8988T (cell line): Measurements from ENCODE around the gene MAP2K7.
"Not testable (repeated sequence)": the region's sequence is repeated elsewhere in the genome, so short reads cannot be mapped to it uniquely, and the experiment has no call there.

ENCODE experiments used
- DNase-seq: peaks from one replicate; pipeline ENCODE4 v3.0.0; 2011

MAP2K7 gene

DNA sequence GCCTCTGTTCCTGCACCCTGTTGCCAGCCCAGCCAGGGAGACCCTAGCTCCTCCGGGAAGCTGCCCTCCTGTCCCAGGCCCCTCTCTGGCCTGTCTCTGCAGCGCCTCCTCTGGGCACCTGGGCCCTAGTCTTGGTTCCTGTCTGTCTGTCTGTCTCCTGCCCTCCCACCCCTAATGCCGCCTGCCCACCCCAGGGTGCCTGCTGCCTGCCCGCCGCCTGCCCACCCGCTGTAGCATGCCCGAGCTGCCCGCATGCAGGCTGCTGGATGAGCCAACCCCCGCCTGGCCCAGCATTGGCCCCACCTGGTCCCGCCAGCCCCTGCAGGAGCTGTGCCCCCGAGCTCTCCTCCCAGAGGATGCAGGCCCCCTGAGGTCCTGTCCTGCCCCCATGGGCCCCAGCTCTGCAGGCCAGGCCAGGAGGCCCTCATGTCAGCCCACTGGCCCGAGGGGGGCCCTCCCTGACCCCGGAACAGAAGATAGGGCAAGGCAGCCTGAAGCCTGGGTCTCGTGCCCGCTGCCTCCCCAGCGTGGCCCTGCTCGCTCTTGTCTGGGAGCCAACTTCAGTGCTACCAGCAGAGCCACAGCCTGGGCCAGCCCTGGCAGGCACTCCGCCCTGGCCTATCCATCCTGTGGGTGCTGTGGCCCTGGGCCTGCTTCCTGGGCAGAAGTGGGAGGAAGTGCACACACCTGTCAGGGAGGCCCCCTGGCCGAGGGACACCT, 5.2 kb downstream of the MAP2K7 start:
- DNase-seq = no peak

DNA sequence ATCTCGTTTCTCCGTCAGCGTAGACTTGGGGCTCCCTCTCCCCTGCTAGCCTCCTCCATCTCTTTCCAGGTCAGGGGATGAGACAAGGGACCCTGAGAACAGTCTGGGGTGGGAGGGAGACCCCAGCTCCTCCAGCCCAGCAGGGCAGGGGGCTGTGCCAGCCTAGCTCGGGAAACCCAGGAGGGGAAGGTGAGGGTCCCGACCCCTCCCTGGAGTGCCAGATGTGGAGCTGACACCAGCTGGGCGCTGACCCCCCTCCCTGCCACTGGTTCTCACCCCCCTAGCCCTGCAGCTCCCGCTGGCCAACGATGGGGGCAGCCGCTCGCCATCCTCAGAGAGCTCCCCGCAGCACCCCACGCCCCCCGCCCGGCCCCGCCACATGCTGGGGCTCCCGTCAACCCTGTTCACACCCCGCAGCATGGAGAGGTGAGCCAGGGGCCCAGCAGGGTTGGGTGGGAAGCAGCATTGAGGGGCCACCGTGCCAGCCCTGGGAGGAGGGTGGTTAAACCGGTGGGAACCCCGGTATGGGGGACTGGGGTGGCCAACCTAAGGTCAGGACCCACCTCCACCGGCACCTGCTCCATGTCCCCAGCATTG, 5.9 kb downstream of the MAP2K7 start:
- DNase-seq = no peak

DNA sequence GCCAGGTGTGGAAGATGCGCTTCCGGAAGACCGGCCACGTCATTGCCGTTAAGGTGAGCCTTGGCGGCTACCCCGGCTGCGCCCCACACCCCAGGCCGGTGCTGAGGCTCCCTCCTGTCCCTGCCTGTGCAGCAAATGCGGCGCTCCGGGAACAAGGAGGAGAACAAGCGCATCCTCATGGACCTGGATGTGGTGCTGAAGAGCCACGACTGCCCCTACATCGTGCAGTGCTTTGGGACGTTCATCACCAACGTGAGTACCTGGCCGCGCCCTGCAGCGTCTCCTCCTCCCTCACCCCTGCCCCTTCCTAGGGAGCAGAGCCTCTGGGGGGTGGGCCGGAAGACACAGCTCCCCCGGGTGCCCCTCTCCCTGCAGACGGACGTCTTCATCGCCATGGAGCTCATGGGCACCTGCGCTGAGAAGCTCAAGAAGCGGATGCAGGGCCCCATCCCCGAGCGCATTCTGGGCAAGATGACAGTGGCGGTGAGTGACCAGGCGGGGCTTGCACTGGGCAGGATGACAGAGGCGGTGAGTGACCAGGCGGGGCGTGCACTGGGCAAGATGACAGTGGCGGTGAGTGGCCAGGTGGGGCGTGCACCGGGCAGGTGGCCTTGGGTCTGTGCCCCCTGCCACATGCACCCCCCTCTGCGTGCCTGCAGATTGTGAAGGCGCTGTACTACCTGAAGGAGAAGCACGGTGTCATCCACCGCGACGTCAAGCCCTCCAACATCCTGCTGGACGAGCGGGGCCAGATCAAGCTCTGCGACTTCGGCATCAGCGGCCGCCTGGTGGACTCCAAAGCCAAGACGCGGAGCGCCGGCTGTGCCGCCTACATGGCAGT, 6.9 kb downstream of the MAP2K7 start:
- DNase-seq = no peak

DNA sequence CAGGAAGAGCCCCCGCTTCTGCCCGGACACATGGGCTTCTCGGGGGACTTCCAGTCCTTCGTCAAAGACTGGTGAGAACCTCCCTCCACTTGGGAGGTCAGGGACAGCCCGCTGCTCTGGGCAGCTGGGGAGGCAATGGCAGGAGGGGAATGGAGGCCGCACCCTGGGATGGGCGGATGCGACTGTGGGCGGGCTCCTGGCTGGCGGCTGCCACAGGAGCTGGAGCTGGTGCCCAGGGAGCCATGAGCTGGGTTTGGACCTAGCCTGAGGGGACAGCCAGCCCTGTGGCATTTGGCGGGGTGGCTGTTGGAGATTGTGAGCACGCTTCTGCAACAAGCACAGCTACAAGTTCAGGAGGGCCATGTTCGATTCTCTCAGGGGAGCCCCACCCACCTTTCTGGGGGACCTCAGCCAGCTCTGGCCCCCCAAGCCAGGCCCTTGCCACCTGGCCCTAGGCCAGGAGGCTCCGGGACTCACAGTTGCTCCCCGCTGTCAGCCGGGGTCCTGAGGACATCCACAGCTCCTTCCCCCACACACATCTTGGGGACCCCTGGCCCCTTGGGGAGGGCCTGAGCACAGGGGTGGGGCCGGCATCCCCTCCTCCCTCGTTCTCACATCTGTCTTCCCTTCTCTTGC, 7.9 kb downstream of the MAP2K7 start:
- DNase-seq = no peak

DNA sequence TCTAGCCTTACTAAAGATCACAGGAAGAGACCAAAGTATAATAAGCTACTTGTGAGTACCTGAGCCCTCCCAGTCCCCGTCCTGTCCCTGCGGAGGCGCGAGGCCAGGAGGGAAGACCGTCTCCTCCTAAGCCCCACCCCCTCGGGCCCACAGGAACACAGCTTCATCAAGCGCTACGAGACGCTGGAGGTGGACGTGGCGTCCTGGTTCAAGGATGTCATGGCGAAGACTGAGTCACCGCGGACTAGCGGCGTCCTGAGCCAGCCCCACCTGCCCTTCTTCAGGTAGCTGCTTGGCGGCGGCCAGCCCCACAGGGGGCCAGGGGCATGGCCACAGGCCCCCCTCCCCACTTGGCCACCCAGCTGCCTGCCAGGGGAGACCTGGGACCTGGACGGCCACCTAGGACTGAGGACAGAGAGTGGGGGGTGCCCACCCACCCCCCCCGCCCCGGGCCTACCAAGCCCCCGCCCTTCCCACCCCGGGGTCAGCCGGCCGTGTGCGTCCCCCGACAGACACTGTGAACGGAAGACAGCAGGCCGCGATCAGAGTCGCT, 8.5 kb downstream of the MAP2K7 start:
- no peak for DNase-seq

DNA sequence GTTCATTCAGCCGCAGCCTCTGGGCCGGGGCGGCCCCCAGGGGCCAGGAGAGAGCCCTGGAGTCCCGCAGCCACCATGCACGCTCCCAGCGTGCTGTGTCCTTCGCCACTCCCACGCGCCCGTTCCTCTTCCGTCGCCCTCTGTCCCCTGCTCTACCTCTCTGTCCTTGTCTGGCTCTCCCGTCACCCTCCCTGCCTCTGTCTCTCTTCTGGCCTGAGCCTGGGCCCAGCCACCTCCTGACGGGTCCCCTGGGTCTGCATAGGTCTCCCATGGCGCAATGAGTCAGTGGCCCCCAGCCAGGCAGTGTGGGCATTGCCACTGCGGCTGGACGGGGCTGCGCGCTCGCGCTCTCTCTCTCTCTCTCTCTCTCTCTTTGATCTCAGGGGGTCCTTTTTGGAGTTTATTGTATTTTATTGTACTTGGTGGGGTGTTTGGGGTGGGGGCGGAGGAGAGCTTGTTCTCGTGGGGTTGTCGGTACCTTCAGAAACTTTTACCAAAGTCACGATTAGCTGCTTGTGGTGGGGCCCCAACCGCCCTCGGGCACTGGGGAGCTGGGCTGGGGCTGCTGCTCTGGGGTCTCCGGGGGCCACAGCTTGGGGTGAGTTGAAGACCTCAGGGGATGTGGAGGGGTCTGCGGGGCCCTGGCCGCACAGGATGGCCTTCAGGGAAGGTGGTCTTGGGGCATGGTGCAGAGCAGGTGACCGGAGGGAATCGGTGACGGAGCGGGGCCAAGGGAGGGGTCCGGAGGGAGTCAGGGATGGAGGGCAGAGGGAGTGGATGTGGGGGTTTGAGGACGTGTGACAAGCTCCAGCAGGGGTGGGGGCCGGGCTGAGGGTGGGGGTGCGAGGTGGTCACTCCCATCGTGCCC, 9.3 kb downstream of the MAP2K7 start:
- no peak for DNase-seq

DNA sequence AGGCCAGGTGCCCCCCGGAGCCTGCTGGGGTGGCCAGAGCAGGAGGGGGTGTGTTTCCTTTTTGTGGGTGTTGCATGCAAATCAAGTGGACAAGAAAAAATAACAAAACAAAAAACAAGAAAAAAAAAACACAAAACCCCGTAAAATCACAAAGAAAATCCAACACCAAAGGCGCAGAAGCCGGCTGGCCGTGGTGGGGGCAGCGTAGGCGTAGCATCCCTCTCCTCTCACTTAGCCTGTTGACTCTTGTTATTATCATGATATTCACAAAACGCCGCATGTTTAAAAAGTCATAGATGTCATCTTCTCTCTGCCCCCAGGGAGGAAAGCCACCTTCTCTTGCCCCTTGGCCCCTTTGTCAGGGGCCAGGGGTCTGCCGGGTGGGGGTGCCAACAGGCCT, 10.0 kb downstream of the MAP2K7 start:
- DNase-seq = no peak

DNA sequence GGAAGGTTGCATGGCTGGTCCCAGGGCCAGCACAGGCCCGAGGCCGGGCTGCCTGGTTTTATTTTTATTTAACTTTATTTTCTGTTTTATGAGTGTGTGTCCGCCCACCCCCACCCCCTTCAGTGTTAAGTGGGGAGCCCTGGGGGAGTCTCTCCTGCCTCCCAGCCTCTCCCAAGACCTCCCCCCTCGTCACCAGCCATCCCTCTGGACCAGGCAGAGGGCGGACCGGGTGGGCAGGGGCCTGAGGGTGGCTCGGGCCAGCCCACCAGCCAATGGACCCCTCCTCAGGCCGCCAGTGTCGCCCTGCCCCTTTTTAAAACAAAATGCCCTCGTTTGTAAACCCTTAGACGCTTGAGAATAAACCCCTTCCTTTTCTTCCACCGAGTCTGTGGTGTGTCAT, 10.4 kb downstream of the MAP2K7 start:
- no peak for DNase-seq

DNA sequence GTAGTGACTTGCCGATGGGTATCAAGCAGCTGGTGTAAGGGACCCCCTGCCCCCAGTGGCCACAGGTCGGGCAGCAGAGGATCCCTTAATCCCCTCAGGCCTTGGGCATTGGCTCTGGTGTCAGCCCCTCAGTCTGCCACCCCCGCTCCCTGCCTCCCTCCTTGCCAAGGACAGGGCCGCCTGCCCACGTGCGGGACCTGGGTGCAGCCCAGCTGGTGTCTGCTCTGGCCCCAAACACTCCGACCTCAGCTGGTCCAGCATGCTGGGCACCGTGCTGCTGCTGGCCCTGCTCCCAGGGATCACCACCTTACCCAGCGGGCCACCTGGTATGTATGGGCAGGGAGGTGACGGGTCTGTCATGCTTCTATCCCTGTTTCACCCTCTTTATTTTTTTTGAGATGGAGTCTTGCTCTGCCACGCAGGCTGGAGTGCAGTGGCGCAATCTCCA, 10.9 kb downstream of the MAP2K7 start, which contains the start of gene TGFBR3L:
TGFBR3L (plus strand) TSS at position 233 of the 448 bp plus-strand sequence.
- no peak for DNase-seq

DNA sequence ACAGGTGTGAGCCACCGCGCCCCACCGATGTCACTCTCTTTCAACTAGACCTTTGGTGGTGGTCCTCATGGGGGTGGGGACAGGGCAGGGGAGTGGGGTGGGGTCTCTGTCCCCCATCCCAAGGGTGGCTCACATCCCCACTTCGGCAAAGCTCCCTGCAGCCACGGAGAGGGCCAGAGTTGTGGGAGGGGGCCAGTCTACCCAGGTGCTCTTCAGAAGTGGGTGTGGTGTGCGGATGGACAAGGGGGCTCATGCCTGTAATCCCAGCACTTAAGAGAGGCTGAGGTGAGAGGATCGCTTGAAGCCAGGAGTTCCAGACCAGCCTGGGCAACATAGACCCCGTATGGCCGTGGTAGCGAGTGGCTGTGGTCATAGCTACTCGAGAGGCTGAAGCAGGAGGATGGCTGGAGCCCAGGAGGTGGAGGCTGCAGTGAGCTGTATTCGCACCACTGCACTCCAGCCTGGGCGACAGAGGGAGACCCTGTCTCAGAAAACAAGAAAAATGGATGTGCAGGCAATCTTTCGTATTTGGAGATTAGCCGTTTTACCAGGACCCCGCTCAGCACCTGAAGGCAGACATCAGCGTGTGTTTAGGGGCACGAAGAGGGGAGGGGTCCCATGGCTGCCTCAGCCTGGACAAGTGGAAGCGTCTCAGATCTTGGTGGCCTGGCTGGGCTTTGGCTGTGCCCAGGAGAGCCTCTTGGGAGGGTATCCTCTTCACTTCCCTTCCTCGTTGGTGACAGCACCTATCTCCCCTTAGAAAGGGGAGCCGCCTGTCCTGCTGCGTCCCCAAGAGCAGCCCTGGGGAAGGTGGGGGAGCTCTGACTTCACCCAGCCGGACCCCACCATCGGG, 11.8 kb downstream of the MAP2K7 start:
- DNase-seq = no peak

DNA sequence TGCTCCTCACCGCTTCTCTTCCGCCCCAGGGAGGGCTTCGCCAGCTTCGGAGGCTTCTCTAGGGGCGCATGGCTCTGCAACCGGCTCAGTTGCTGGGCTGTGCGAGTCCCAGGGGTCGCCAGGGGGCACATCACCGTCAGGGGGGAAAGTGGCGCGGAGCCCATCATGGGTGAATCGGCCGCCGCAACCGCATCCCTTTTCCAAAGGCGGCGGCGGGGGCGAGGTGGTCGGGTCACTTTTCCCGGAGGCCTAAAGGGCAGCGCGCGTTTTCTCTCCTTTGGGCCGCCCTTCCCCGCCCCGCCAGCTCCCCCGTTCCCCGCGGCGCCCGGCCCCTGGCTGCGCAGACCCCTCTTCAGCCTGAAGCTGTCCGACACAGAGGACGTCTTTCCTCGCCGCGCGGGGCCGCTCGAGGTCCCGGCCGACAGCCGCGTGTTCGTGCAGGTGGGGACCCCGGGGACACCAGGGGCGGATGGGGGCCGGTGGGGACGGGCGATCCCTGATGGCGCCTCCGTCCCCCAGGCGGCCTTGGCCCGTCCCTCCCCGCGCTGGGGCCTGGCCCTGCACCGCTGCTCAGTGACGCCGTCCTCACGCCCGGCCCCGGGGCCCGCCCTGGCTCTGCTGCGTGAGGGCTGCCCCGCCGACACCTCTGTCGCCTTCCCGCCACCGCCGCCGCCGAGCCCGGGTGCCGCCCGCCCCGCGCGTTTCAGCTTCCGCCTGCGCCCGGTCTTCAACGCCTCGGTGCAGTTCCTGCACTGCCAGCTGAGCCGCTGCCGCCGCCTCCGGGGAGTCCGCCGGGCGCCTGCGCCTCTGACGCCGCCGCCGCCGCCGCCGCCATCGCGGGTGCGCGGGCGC, 12.7 kb downstream of the MAP2K7 start:
- peak; percentile 54 for DNase-seq

DNA sequence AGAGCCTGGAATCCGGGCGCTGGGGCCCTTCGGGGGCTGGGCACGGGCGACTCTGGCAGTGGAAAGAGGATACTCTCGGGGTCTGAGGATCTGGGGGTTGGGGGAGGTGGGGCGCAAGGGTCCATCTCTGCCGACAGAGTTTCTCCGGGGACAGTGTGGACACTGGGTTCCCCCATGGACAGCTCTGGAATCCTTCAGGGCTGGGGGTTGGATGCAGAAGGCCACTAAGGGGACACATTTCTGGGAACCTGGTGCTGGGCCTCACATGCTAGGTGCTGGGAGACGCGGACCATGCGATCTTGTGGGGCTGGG, 13.2 kb downstream of the MAP2K7 start:
- no peak for DNase-seq

DNA sequence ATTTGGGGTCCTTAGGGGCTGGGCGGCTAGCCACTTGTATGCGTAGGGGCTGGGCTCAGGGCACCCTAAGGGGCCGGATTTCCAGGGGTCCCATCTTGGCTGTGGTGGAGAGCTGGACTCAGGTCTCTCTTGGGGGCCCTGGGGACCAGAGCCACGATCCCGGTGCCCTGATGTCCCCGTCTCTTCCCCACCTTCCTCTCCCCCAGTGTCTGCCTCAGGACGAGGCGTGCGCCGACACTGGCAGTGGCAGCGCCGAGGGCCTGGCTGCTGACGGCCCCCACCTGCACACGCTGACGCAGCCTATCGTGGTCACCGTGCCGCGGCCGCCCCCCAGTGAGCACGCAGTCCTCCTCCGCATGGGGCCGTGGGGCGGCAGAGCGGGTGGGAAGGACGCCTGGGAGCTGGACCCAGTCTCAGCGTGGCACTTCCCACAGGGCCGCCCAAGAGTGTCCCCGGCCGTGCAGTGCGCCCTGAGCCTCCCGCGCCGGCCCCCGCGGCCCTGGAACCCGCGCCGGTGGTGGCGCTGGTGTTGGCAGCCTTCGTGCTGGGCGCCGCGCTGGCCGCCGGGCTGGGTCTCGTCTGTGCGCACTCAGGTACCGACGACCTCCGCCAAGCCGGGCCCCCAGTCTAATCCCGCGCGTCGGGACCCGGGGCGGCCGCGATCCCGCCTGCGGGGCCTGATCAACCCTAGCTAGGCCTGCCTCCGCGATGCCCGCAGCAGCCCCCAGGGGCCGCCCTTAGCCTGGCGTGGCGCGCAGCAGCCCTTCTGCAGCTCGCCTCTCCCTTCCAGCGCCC, 13.8 kb downstream of the MAP2K7 start:
- no peak for DNase-seq

DNA sequence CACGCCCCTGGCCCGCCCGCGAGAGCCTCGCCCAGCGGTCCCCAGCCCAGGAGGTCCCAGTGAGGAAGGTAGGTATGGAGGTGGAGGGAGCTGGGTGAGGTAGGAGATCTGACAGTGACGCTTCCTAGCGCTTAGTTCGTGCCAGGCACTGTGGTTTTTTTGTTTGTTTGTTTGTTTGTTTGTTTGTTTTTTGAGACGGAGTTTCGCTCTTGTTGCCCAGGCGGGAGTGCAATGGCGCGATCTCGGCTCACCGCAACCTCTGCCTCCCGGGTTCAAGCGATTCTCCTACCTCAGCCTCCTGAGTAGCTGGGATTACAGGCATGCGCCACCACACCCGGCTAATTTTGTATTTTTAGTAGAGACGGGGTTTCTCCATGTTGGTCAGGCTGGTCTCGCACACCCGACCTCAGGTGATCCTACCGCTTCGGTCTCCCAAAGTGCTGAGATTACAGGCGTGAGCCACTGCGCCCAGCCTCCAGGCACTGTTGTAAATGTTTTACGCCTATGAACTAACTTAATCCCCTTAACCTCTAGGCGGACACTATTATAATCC, 14.5 kb downstream of the MAP2K7 start:
- DNase-seq = not testable (repeated sequence)

DNA sequence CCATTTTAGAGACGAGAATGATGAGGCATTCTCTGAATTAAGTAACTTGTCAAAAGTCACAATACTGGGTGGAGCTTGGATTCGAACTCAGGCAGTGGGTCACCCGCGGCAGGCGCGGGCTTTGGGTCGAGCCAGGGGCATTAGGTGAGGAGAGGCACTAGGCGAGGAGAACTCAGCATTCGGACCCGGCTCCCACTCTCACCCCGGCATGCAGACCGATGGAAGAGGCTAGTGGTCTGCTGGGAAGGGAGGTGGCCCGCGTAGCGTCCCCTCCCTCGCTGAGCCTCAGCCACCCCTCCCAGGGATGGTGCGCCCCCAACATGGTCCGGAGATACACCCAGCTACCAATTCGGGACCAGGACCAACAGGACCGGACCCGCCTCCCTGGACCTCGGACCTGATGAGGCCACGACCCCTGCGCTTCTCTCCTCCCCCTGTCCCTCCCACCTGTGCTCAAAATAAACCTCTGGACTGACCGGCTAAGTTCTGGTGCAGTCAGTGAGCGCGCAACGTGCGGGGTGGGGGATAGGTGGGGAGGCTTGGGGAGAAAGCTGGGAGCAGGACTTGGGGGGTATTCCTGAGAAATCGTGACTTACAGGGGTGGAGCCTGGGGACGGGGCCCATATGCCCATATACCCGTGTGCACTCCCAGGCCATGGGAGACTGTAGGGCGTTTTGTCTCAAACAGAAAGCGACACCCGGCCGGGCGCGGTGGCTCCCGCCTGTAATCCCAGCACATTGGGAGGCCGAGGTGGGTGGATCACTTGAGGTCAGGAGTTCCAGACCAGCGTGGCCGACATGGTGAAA, 15.1 kb downstream of the MAP2K7 start:
- no peak for DNase-seq

DNA sequence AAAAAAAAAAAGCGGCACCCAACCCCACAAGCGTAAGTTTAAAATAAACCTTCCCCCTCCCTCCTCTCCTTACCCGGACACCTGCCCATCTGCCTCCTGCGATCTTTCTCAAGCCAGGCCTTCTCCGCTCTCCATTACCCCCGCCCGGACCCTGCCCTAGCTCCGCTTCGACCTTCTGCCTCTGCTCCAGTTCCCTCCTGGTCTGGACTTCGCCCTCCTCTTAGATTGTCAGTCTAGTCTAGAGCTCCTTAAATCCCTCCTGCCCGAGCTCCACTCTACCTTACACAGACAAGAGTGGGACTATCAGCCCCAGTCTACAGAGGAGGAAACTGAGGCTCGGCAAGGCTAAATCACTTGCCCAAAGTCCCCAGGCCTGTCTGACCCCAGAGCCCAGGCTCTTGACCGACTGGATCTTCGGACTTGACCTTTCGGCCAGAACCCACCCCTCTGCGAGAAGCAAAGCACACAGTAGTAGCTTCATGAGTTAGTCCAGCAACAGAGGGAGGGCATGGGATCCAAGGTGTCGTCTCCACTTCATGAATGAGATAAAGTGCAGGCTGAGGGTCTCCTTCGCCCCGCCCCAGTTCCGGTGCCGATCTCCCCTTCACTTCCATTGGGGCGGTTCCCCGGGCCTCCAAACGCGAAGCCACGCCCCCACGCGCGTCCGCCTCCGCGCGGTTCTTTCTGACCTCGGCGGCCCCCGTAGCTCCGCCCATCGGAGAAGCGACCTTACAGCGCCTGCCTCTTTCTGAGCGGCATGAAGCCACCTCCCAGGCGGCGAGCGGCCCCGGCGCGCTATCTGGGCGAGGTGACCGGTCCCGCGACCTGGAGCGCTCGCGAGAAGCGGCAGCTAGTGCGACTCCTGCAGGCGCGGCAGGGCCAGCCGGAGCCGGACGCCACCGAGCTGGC, 16.2 kb downstream of the MAP2K7 start, which contains the start of gene SNAPC2:
SNAPC2 (plus strand) TSS at position 729 of the 909 bp plus-strand sequence; CDS start at position 758, 29 bp downstream.
- peak; percentile 89 for DNase-seq
